ENCODE data around the gene FBXO42. TPM values are rescaled to one million over a fixed set of nuclear protein-coding genes. Genes with fewer than 3 reads are reported as not detected.

Gene FBXO42
- total and polyA plus RNA-seq, 9 of the 15 experiments (the other 6 are each of a cell fraction or from before 2014, with no cell fraction given): 7.2 to 24.8 (median 17.4) TPM

DNA sequence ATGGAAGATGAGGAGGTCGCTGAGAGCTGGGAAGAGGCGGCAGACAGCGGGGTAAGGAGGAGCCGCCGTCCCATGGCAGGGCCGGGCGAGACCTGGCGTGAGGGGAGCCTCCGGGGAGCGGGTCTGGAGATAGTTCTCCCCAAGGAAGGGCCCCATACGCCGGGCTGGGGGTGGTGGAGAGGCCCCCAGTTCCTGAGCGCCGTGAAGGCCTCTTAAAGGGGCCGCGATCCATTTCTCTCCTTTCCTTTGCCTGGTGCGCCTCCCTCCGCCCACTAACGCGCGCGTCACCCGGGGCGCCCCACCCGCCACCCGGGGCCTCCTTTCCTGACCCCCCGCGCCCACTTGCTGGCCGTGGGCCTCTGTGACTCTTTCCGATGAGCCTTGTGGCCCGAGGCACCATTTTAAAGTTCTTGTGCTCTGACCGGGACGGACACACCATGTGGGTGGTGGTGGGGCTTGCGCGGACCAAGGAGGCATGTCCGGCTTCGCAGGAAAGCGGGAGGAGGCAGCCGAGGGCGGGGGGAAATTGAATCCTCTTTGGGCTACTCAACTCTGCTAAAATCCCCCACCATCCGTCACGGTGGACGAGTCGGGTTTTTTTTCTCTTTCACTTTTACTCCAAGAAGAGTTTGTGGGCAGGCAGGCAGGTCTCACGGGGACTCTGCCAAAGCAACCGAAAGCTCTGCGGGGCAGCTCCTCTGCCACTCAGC lies 15.1 kb upstream of the FBXO42 start (continued):
- TF ChIP-seq YY1 (IDR thresholded peaks at IDR 0.05; ENCODE audit: borderline replicate concordance in 1 of 3, control insufficient read depth in 1 of 3, extremely low read depth in 1 of 3, insufficient read depth in 3 of 3, insufficient read length in 1 of 3, insufficient replicate concordance in 2 of 3, low read depth in 1 of 3, low read length in 2 of 3): peak in 1 of 3 experiments; percentile 43
- TF ChIP-seq ZC3H11A (IDR thresholded peaks at IDR 0.05; ENCODE audit: low read depth, low read length): no peak
- no peak for TF ChIP-seq NFATC3 (IDR thresholded peaks at IDR 0.05)
- peak; percentile 22; the same call in 1 of the 2 replicates for TF ChIP-seq RAD51 (IDR thresholded peaks at IDR 0.05; ENCODE audit: borderline replicate concordance, low read depth)
- TF ChIP-seq ZZZ3 (IDR thresholded peaks at IDR 0.05): peak; percentile 84
- no peak for TF ChIP-seq KDM1A (IDR thresholded peaks at IDR 0.05)
- no peak for TF ChIP-seq FOXJ3 (CRISPR knock-in tag; IDR thresholded peaks at IDR 0.05)
- TF ChIP-seq ZNF76 (CRISPR knock-in tag; IDR thresholded peaks at IDR 0.05; ENCODE audit: borderline replicate concordance): no peak; the same call in 1 of the 2 replicates
- TF ChIP-seq SMAD3 (CRISPR knock-in tag; conservative IDR thresholded peaks at IDR 0.05): no peak
- TF ChIP-seq, protein P1, sequence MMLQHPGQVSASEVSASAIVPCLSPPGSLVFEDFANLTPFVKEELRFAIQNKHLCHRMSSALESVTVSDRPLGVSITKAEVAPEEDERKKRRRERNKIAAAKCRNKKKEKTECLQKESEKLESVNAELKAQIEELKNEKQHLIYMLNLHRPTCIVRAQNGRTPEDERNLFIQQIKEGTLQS (IDR thresholded peaks at IDR 0.05): no peak
- TF ChIP-seq, protein P1 (CRISPR knock-in tag; conservative IDR thresholded peaks at IDR 0.05): peak; percentile 17; the same call in 1 of the 2 replicates
- TF ChIP-seq, protein P2, sequence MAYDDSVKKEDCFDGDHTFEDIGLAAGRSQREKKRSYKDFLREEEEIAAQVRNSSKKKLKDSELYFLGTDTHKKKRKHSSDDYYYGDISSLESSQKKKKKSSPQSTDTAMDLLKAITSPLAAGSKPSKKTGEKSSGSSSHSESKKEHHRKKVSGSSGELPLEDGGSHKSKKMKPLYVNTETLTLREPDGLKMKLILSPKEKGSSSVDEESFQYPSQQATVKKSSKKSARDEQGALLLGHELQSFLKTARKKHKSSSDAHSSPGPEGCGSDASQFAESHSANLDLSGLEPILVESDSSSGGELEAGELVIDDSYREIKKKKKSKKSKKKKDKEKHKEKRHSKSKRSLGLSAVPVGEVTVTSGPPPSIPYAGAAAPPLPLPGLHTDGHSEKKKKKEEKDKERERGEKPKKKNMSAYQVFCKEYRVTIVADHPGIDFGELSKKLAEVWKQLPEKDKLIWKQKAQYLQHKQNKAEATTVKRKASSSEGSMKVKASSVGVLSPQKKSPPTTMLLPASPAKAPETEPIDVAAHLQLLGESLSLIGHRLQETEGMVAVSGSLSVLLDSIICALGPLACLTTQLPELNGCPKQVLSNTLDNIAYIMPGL (CRISPR knock-in tag; IDR thresholded peaks at IDR 0.05): no peak
- TF ChIP-seq GABPA (tag; conservative IDR thresholded peaks at IDR 0.05; ENCODE audit: low read depth): no peak
- TF ChIP-seq, protein P3, sequence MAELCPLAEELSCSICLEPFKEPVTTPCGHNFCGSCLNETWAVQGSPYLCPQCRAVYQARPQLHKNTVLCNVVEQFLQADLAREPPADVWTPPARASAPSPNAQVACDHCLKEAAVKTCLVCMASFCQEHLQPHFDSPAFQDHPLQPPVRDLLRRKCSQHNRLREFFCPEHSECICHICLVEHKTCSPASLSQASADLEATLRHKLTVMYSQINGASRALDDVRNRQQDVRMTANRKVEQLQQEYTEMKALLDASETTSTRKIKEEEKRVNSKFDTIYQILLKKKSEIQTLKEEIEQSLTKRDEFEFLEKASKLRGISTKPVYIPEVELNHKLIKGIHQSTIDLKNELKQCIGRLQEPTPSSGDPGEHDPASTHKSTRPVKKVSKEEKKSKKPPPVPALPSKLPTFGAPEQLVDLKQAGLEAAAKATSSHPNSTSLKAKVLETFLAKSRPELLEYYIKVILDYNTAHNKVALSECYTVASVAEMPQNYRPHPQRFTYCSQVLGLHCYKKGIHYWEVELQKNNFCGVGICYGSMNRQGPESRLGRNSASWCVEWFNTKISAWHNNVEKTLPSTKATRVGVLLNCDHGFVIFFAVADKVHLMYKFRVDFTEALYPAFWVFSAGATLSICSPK (IDR thresholded peaks at IDR 0.05; ENCODE audit: borderline replicate concordance): no peak
- no peak for TF ChIP-seq ZNF79 (CRISPR knock-in tag; IDR thresholded peaks at IDR 0.05; ENCODE audit: low read depth)
- TF ChIP-seq ZNF41 (CRISPR knock-in tag; conservative IDR thresholded peaks at IDR 0.05): 0 out of 2 replicates have a peak, but pooled peaks have one; percentile 47
- TF ChIP-seq ZSCAN32 (CRISPR knock-in tag; IDR thresholded peaks at IDR 0.05): no peak
- TF ChIP-seq SRSF7 (optimal IDR thresholded peaks at IDR 0.05; ENCODE audit: low read depth, low read length): no peak
- TF ChIP-seq RBM25 (IDR thresholded peaks at IDR 0.05; ENCODE audit: low read depth, low read length, severe bottlenecking): no peak
- no peak for TF ChIP-seq HNRNPK (IDR thresholded peaks at IDR 0.05; ENCODE audit: low read depth, low read length, poor library complexity, severe bottlenecking)

Measured in K562 (cell line).